Measurements from ENCODE around the gene PTPRM. TPM values are rescaled to one million over a fixed set of nuclear protein-coding genes. Genes with fewer than 3 reads are reported as not detected.

The PTPRM gene
- total and polyA plus RNA-seq, 2 of the 4 experiments (the other 2 are of a cell fraction): 28.3 to 51.2 TPM

DNA sequence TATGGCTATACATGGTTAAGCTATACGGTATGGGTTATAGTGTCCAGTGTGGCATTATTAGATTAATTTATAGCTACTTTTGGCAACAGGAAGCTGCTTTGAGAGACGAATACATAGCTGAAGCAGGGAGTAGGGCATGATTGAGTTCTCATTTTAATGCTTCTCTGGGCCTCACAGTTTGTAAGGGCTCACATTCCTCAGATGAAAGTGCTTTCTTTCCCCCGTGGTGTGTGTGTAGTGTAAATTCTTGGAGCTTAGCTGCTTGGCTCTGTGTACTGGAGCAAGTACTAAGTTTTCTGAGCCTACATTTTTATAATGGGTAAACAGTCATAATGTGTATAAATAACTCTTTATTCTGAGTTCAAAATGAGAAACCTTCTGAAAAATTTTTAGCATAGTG lies 173.7 kb downstream of the PTPRM start:
- H3K27ac ChIP-seq (ENCODE audit: insufficient read depth, low read length): no peak overlapping the region
- no peak overlapping the region for H2BK20ac ChIP-seq (ENCODE audit: low read depth, low read length)
- peaks cover 3% of the 10 kb centered on the region for H3K9me3 ChIP-seq (ENCODE audit: control insufficient read depth, insufficient read depth, low read length)
- CTCF ChIA-PET: interaction anchor here (0.8 kb wide), 1 partner anchor 11 kb away, joined by 3 read pairs; no protein-coding TSS in a partner anchor
- DNase-seq (peak; percentile 24), ATAC-seq (ENCODE audit: low read depth) (peak; percentile 82)
- POLR2A ChIA-PET (ENCODE audit: unreplicated experiment): no interaction called here
- no peak overlapping the region for H3K14ac ChIP-seq (replicated peaks; ENCODE audit: low read depth, low read length)
- H3K56ac ChIP-seq (ENCODE audit: extremely low read depth, insufficient read depth, low read length): no peak overlapping the region
- no peak overlapping the region for H3K4me2 ChIP-seq (ENCODE audit: low read depth, low read length)
- in situ Hi-C loops (cut with MboI; ENCODE audit: low sequenced_read_pairs): no loop called here
- WGBS, 2 experiments (ENCODE audit: extremely low coverage in 2 of 2, insufficient read length in 1 of 2): no CpG with 5 or more reads among the region's 3 CpGs
- dilution Hi-C loops (cut with HindIII; ENCODE audit: low sequenced_read_pairs, unreplicated experiment): no loop called here
- no peaks in the 10 kb centered on the region for H3K36me3 ChIP-seq (ENCODE audit: control insufficient read depth, insufficient read depth, low read length)
- H2AK9ac ChIP-seq (replicated peaks; ENCODE audit: low read depth, low read length, poor library complexity): no peak overlapping the region
- BruUV-seq (replicated peaks): no TSS peak
- H3K18ac ChIP-seq (ENCODE audit: low read depth, low read length): no peak overlapping the region
- H3K23ac ChIP-seq (ENCODE audit: low read depth, low read length): no peak overlapping the region
- H4K5ac ChIP-seq (ENCODE audit: low read depth, low read length): no peak overlapping the region
- peaks cover 5 to 8% of the 10 kb centered on the region in 2 experiments; a peak in 3 of 4 replicates for H3K79me1 ChIP-seq (ENCODE audit: low read depth in 1 of 2, low read length in 2 of 2)
- H4K91ac ChIP-seq (ENCODE audit: insufficient read depth, low read depth, low read length): no peak overlapping the region
- no peak overlapping the region for H2AK5ac ChIP-seq (ENCODE audit: low read depth, low read length)
- H3K27me3 ChIP-seq (ENCODE audit: control insufficient read depth, insufficient read depth, low read length): no peaks in the 10 kb centered on the region
- H4K8ac ChIP-seq (ENCODE audit: low read depth in 2 of 2, low read length in 2 of 2): no peak overlapping the region
- 0 out of 2 replicates have a peak, but pooled peaks cover 2% of the 10 kb centered on the region for H3K4me1 ChIP-seq (ENCODE audit: control insufficient read depth, insufficient read depth, low read length)
- H2AFZ ChIP-seq (replicated peaks; ENCODE audit: low read length, poor library complexity): no peak overlapping the region
- 0 out of 2 replicates have a peak, but pooled peaks cover 5% of the 10 kb centered on the region for H4K20me1 ChIP-seq (ENCODE audit: insufficient read depth, low read length)
- no peak overlapping the region for H3K4ac ChIP-seq (ENCODE audit: low read depth, low read length)
- intact Hi-C loops (cut with micrococcal nuclease): no loop called here
- no peak for TF ChIP-seq MAZ (IDR thresholded peaks at IDR 0.05; ENCODE audit: borderline replicate concordance, low read depth, low read length)
- TF ChIP-seq SMC3 (IDR thresholded peaks at IDR 0.05; ENCODE audit: low read depth, low read length): no peak
- TF ChIP-seq, protein P1, sequence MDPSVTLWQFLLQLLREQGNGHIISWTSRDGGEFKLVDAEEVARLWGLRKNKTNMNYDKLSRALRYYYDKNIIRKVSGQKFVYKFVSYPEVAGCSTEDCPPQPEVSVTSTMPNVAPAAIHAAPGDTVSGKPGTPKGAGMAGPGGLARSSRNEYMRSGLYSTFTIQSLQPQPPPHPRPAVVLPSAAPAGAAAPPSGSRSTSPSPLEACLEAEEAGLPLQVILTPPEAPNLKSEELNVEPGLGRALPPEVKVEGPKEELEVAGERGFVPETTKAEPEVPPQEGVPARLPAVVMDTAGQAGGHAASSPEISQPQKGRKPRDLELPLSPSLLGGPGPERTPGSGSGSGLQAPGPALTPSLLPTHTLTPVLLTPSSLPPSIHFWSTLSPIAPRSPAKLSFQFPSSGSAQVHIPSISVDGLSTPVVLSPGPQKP (IDR thresholded peaks at IDR 0.05; ENCODE audit: borderline replicate concordance, low read depth, low read length): no peak
- no peak for TF ChIP-seq BHLHE40 (IDR thresholded peaks at IDR 0.05; ENCODE audit: low read depth, low read length)
- TF ChIP-seq NFE2L2 (IDR thresholded peaks at IDR 0.05; ENCODE audit: low read depth, low read length): no peak
- no peak for TF ChIP-seq MXI1 (IDR thresholded peaks at IDR 0.05; ENCODE audit: borderline replicate concordance, low read depth, low read length)
- no peak for TF ChIP-seq CHD1 (IDR thresholded peaks at IDR 0.05; ENCODE audit: low read depth, low read length)
- TF ChIP-seq FOS (IDR thresholded peaks at IDR 0.05; ENCODE audit: low read depth, low read length): no peak
- TF ChIP-seq POLR2A (IDR thresholded peaks at IDR 0.05; ENCODE audit: low read depth, low read length): no peak
- no peak for TF ChIP-seq MAFK (IDR thresholded peaks at IDR 0.05; ENCODE audit: low read depth, low read length)
- no peak for TF ChIP-seq RFX5 (IDR thresholded peaks at IDR 0.05; ENCODE audit: low read depth, low read length)
- TF ChIP-seq, protein P2, sequence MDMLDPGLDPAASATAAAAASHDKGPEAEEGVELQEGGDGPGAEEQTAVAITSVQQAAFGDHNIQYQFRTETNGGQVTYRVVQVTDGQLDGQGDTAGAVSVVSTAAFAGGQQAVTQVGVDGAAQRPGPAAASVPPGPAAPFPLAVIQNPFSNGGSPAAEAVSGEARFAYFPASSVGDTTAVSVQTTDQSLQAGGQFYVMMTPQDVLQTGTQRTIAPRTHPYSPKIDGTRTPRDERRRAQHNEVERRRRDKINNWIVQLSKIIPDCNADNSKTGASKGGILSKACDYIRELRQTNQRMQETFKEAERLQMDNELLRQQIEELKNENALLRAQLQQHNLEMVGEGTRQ (IDR thresholded peaks at IDR 0.05; ENCODE audit: low read depth, low read length): no peak
- TF ChIP-seq, protein P3, sequence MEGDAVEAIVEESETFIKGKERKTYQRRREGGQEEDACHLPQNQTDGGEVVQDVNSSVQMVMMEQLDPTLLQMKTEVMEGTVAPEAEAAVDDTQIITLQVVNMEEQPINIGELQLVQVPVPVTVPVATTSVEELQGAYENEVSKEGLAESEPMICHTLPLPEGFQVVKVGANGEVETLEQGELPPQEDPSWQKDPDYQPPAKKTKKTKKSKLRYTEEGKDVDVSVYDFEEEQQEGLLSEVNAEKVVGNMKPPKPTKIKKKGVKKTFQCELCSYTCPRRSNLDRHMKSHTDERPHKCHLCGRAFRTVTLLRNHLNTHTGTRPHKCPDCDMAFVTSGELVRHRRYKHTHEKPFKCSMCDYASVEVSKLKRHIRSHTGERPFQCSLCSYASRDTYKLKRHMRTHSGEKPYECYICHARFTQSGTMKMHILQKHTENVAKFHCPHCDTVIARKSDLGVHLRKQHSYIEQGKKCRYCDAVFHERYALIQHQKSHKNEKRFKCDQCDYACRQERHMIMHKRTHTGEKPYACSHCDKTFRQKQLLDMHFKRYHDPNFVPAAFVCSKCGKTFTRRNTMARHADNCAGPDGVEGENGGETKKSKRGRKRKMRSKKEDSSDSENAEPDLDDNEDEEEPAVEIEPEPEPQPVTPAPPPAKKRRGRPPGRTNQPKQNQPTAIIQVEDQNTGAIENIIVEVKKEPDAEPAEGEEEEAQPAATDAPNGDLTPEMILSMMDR (conservative IDR thresholded peaks at IDR 0.05; ENCODE audit: low read depth, low read length): no peak
- TF ChIP-seq RAD21 (IDR thresholded peaks at IDR 0.05; ENCODE audit: low read length): no peak
- TF ChIP-seq CEBPB (IDR thresholded peaks at IDR 0.05; ENCODE audit: low read depth, low read length): no peak
- H2BK5ac ChIP-seq (ENCODE audit: low read depth, low read length, poor library complexity, severe bottlenecking): no peak overlapping the region
- no peak overlapping the region for H3K4me3 ChIP-seq (ENCODE audit: insufficient read depth, low read depth, low read length)
- no peaks in the 10 kb centered on the region for H3K9me1 ChIP-seq (ENCODE audit: insufficient read depth, low read length)
- no peak overlapping the region for H2BK120ac ChIP-seq (ENCODE audit: low read depth, low read length)
- H2BK15ac ChIP-seq (ENCODE audit: low read depth, low read length): no peak overlapping the region
- no peak overlapping the region for H3K9ac ChIP-seq (ENCODE audit: low read depth, low read length)
